GM19324 (cell line): ENCODE data around the gene ZNF57.
"Not testable (repeated sequence)": the region's sequence is repeated elsewhere in the genome, so short reads cannot be mapped to it uniquely, and the experiment has no call there.

Source experiments
- ATAC-seq: cut with Tn5 transposase; IDR thresholded peaks from one replicate; pipeline ENCODE4 v1.9.1; 2021; ENCODE audit warnings: mild to moderate bottlenecking, moderate library complexity; ENCODE audit not compliant: unreplicated experiment, low FRiP score

Gene ZNF57

GRCh38 chr19:2950286-2951124 lies 49.8 kb downstream of the ZNF57 start:
- peak; percentile 96 for ATAC-seq

DNA sequence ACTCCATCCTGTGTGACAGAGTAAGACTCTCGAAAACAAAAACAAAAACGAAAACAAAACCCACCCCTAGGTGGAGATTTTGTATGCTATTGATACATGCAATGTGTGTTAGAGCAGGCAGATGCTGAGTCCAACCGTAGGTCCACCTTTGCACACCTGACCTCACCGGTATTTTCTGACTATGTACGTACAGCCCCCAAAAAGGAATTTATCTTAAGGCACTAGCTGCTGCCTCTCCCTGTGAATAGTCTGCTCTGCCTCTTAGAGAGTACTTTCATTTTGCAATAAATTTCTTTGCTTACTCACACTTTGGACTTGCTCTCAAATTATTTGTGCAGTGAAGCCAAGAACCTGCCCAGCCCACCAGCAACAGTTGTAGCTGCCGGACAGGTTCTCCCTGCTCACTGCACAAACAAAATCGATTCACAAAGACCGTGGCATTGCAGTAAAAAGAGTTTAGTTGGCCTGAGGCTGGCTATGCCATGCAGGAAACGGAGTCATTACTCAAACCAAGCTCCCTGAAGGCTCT lies 52.3 kb downstream of the ZNF57 start:
- no peak for ATAC-seq

DNA sequence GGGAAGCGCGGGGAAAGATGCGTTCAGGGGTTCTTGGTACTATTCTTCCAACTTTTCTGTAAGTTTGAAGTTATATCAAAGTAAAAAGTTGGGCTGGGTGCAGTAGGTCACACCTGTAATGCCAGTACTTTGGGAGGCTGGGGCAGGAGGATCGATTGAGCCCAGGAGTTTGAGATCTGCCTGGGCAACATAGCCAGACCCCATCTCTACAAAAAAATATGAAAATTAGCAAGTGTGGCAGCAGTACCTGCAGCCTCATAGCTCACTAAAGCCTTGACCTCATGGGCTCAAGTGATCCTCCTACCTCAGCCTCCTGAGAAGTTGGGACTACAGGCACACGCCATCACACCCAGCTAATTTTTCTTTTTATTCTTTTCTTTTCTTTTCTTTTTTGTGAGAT lies 56.4 kb downstream of the ZNF57 start:
- ATAC-seq = no peak

GRCh38 chr19:2960120-2960519 lies 59.4 kb downstream of the ZNF57 start:
- no peak for ATAC-seq

GRCh38 chr19:2962018-2962670 lies 61.4 kb downstream of the ZNF57 start:
- ATAC-seq = no peak

GRCh38 chr19:2963122-2963521 lies 62.4 kb downstream of the ZNF57 start:
- ATAC-seq = no peak

GRCh38 chr19:2963631-2964030 lies 62.9 kb downstream of the ZNF57 start:
- not testable (repeated sequence) for ATAC-seq

DNA sequence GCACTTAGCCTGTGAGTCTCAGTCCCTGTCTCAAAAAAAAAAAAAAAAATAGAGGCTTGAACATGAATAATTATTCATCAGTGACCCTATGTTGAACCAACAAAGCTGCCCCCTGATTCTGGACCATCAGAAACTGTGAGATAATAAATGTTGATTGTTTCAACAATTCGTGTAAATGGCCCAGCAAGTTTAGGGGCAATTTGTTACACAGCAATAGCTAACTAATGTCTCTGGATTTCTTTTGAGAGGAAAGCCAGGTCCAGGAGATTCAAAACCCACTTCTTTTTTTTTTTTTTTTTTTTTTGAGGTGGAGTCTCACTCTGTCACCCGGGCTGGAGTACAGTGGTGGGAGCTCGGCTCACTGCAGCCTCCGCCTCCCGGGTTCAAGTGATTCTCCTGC lies 64.1 kb downstream of the ZNF57 start:
- ATAC-seq = no peak

GRCh38 chr19:2967972-2968371 lies 67.2 kb downstream of the ZNF57 start:
- no peak for ATAC-seq
